T1000 (cell line): Measurements from ENCODE around the gene ING3.

Experiments used
- DNase-seq: peaks from one replicate; lab custom pipeline; 2025; ENCODE audit warnings: mixed read lengths; lab: John Stamatoyannopoulos, UW

The ING3 gene

GRCh38 chr7:120989257-120990220 is 39.0 kb downstream of the ING3 start:
- no peak for DNase-seq

DNA sequence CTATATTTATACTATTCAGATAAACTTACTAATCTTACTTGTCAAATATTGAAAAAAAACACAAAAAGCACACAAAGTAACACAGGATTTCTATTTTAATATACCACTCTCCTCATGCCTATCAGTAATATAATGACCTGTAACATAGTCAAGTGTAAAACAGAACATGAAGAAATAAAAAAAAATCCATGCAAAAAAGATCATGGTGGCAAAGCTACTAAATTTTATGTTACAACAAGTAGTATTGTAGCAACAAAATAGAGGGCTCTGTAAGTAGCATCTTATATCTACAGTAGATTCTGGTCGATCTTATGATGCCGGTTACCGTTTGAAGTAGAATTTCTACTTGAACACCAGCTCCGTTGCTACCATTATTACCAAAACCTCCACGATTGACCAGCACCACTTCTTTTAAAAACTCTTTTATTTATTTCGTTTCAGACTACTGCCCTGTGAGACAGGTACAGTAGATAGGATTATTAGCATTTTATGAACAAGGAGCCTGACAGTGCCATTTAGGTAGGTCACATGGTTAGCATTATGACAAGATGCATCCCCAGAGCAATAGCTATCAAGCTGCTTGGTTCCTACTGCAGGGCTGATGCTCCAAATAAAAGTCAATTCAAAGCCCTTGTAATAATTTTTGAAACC is 40.0 kb downstream of the ING3 start:
- no peak for DNase-seq

DNA sequence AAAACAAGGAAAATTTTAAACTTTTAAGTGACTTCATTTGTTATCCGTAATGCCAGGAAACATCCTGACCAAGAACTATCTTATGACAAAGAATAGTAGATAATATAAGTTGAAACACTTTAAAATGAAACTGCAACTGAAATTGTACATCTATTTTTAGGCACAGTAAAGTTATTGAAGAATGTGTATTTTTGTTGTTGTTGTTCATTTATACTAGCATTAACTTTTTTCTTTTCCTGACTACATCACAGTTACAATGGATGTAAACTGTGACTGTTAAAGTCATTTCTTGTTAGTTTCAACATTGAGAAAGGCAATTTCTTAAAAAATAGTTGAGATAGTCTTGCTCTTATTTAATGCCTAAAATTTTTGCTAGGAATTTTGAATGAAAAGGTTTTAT is 40.6 kb downstream of the ING3 start:
- DNase-seq = no peak

- no peak for DNase-seq
Observed at GRCh38 chr7:120991581-120991980, 41.0 kb downstream of the ING3 start.

DNA sequence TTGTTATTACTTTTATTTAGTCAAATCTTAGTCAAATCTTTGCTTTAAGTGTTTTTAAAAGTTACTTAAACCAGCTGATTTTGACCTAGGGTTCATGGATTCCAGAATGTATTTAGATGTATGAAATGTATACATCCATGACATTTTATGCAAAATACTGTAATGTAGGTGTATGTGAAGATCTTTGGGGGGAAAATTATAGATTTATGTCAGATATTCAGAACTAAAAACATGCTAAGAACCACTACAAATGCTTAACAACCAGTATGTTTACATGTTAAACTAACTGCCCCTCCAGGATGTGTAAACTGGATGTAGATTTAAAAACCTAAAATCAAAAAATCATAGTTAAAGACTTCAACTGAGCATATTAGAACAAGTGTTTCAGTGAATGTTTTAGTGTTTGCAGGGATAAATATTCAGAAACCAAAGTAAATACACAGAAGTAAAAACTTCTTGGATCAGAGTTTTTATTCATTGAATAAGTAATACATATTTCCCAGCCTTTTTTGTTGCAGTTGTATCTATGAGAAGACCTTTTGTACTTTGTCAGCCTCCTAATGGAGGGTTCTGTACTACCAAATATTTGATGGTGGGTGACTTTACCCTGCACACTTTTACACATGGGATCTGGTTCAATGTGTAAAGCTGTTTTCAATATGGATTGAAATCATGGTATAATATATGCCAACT is 41.8 kb downstream of the ING3 start:
- no peak for DNase-seq

DNA sequence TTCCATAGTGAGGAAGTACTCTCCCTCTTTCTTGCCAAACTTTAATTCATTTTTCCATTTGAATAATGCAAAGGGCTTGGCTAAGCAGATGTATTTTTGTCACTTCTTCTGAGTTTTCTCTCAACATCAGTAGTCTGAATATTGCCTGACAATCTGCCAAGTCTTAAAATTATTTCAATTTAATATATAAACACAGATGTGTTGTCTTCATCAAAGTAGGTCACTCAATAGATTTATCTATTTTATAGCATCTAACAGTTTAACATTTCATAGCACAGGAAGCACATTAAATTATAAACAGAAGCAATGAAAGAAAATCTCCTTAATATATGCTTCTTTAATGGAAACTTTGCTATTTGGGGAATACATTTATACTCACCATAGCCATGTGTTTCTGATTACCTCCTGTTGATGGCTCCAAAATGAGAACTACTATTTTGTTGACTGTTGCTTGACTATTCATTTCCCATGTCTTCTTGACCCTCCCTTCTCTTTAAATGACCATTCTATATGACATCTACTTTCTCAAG is 42.5 kb downstream of the ING3 start:
- no peak for DNase-seq

- DNase-seq = no peak
Observed at GRCh38 chr7:120993553-120994191, 43.1 kb downstream of the ING3 start.

GRCh38 chr7:120994512-120995410 is 44.2 kb downstream of the ING3 start:
- DNase-seq = no peak

DNA sequence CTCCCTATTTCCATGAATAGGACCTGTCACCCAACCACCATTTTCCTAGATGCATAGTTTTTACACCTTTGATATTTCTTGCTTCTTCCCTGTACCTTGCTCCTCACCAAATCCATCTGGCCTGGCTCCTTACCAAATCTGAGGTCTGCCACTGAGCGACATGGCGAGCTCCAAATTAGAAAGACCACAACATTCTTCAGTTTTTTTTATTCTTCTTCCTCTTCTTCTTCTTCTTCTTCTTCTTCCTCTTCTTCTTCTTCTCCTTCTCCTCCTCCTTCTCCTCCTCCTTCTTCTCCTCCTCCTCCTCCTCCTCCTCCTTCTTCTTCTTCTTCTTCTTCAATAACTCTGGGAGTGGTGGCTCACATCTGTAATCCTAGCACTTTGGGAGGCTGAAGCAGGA is 45.1 kb downstream of the ING3 start:
- no peak for DNase-seq

DNA sequence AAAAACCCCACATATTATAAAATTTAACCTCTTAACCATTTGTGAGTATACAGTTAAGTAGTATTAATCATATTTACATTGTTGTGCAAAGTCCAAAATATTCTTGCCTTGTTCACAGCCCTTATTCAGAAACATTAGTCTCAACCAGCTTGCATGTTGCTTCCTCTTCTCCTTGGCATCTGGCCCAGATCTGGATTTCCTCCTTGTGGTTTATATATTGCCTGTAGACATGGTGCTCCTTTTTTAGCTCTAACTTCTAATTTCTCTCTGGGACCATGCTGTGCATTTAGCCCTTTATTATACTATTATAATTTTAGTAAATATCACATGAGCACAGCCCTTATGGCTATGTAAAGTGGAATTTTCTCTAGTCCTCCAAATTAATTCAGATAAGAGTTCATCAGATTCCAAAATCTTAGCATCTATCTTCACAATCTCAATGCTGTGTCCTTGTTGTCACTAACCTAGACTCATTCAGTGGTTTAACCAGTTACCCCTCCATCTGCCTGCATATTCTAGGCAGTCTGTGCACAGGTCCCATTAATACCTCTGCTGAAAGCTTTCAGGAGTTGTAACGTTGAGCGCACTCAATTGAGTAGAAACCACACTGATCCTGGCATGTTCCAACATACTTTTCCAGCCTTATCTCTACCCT is 45.9 kb downstream of the ING3 start:
- DNase-seq = no peak

- no peak for DNase-seq
Observed at GRCh38 chr7:120996988-120997345, 46.4 kb downstream of the ING3 start.

DNA sequence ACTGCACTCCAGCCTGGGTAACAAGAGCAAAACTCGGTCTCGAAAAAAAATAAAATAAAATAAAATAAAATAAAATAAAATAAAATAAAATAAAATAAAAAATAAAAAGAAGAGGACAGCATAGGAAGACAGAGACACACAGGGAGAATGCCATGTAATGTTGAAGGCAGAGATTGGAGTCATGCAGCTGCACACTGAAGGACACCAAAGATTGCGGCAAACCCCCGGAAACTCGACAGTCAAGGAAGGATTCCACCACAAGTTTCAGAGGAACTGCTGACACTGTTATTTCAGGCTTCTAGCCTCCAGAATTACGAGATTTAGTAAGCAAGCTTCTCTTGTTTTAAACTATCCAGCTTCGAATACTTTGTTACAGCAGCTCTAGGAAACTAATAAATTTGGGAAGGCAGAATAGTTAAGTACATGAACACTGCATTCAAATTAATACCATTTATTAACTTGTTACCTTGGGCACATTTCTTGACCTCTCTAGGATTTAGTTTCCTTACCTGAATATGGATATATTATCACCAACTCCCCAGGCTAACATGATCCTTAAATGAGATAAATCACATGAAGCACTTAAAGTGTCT is 47.4 kb downstream of the ING3 start:
- no peak for DNase-seq

- DNase-seq = no peak
Observed at GRCh38 chr7:120998520-120998919, 47.9 kb downstream of the ING3 start.

- no peak for DNase-seq
Observed at GRCh38 chr7:120998996-120999565, 48.5 kb downstream of the ING3 start.

GRCh38 chr7:121000081-121000983 is 49.8 kb downstream of the ING3 start:
- DNase-seq = no peak

GRCh38 chr7:121001234-121001906 is 50.8 kb downstream of the ING3 start:
- DNase-seq = no peak

DNA sequence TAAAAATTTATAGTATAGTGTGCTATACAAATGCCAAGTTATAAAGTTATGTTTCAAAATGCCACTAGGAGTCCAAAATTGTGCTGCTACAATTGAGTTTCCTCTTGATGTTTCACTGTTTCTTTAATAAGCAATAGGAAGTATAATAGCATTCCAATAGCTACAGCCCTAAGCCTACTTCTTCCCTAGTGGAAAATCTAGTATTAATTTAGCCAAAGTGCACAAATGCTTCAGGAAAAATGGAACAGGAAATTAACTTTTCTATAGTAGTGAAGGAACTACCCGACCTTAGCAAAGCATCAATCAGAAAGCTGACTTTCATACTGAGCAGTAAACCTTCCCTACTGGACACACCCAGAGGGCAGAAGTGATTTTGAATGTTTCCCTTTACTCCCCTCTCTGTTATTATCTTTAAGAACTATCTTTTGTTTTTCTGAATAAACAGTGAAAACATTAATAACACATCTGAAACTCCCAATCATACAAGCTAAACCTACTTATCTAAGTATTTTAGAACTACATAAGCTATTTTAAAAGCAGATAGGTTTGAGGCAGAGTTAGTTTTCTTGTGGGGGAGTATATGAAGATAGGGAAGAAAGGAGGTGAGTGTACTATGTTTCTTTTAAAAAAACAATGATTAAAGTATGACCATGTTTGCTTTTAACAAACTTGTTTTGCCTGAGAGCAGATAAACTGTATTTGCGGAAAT is 51.6 kb downstream of the ING3 start:
- no peak for DNase-seq
